ENCODE results near the gene OR2J3.
"Not testable (repeated sequence)": the region's sequence is repeated elsewhere in the genome, so short reads cannot be mapped to it uniquely, and the experiment has no call there.

The OR2J3 gene

GRCh38 chr6:29099190-29099589 is 8.7 kb upstream of the OR2J3 start, which contains the start of gene OR2J1:
TSS of gene OR2J1 (plus strand) at chr6:29099490. CDS start at chr6:29100943, 1,453 bp downstream.
- H3K9ac ChIP-seq (ENCODE audit: insufficient read length), result no peak within 1 kb of the TSS
- no peak for DNase-seq (ENCODE audit: low read depth, low spot score)
- no peak for TF ChIP-seq FOXP2 (optimal IDR thresholded peaks at IDR 0.05; ENCODE audit: control extremely low read depth, extremely low read length, insufficient read depth)
- TF ChIP-seq EZH2 (IDR thresholded peaks at IDR 0.05), result no peak
- TF ChIP-seq POLR2AphosphoS5 (IDR thresholded peaks at IDR 0.05; ENCODE audit: borderline replicate concordance, low read depth, low read length), result no peak
- no peak within 1 kb of the TSS for H3K27ac ChIP-seq
- no peaks in the 10 kb centered on the region for H3K36me3 ChIP-seq (ENCODE audit: insufficient read depth, low read length)
- no peaks in the 10 kb centered on the region for H3K9me3 ChIP-seq (ENCODE audit: low read depth, low read length)
- no peak within 1 kb of the TSS for H3K4me3 ChIP-seq

- no peak overlapping the region for H3K27ac ChIP-seq
- DNase-seq (ENCODE audit: low read depth, low spot score), result no peak
- TF ChIP-seq EZH2 (IDR thresholded peaks at IDR 0.05), result no peak
- TF ChIP-seq FOXP2 (optimal IDR thresholded peaks at IDR 0.05; ENCODE audit: control extremely low read depth, extremely low read length, insufficient read depth), result no peak
- TF ChIP-seq POLR2AphosphoS5 (IDR thresholded peaks at IDR 0.05; ENCODE audit: borderline replicate concordance, low read depth, low read length), result no peak
- no peak overlapping the region for H3K9ac ChIP-seq (ENCODE audit: insufficient read length)
- no peaks in the 10 kb centered on the region for H3K9me3 ChIP-seq (ENCODE audit: low read depth, low read length)
- H3K4me3 ChIP-seq, result no peak overlapping the region
- no peaks in the 10 kb centered on the region for H3K36me3 ChIP-seq (ENCODE audit: insufficient read depth, low read length)
These were observed 4.3 kb downstream of the OR2J3 start for GRCh38 chr6:29112135-29112534.

- not testable (repeated sequence) for H3K9ac ChIP-seq (ENCODE audit: insufficient read length); H3K36me3 ChIP-seq (ENCODE audit: insufficient read depth, low read length); H3K9me3 ChIP-seq (ENCODE audit: low read depth, low read length); DNase-seq (ENCODE audit: low read depth, low spot score); H3K4me3 ChIP-seq; H3K27ac ChIP-seq
These were observed 7.1 kb downstream of the OR2J3 start for GRCh38 chr6:29114964-29115363.

GRCh38 chr6:29129326-29130012 is 21.6 kb downstream of the OR2J3 start:
- Histone ChIP-seq H3K27ac (no peak overlapping the region), H3K9ac (ENCODE audit: insufficient read length) (no peak overlapping the region), H3K36me3 (ENCODE audit: insufficient read depth, low read length) (no peaks in the 10 kb centered on the region), H3K9me3 (ENCODE audit: low read depth, low read length) (no peaks in the 10 kb centered on the region), H3K4me3 (no peak overlapping the region)
- no peak for DNase-seq (ENCODE audit: low read depth, low spot score)
- no peak for TF ChIP-seq EZH2 (IDR thresholded peaks at IDR 0.05)
- TF ChIP-seq FOXP2 (optimal IDR thresholded peaks at IDR 0.05; ENCODE audit: control extremely low read depth, extremely low read length, insufficient read depth), result no peak
- TF ChIP-seq POLR2AphosphoS5 (IDR thresholded peaks at IDR 0.05; ENCODE audit: borderline replicate concordance, low read depth, low read length), result no peak

GRCh38 chr6:29130644-29131043 is 22.8 kb downstream of the OR2J3 start:
- DNase-seq (ENCODE audit: low read depth, low spot score), result no peak
- H3K9ac ChIP-seq (ENCODE audit: insufficient read length), result no peak overlapping the region
- H3K27ac ChIP-seq, result no peak overlapping the region
- no peaks in the 10 kb centered on the region for H3K9me3 ChIP-seq (ENCODE audit: low read depth, low read length)
- H3K36me3 ChIP-seq (ENCODE audit: insufficient read depth, low read length), result no peaks in the 10 kb centered on the region
- TF ChIP-seq EZH2 (IDR thresholded peaks at IDR 0.05) (no peak), POLR2AphosphoS5 (IDR thresholded peaks at IDR 0.05; ENCODE audit: borderline replicate concordance, low read depth, low read length) (no peak), FOXP2 (optimal IDR thresholded peaks at IDR 0.05; ENCODE audit: control extremely low read depth, extremely low read length, insufficient read depth) (no peak)
- no peak overlapping the region for H3K4me3 ChIP-seq

GRCh38 chr6:29131691-29132090 is 23.8 kb downstream of the OR2J3 start:
- H3K27ac ChIP-seq, result no peak overlapping the region
- H3K4me3 ChIP-seq, result no peak overlapping the region
- no peak overlapping the region for H3K9ac ChIP-seq (ENCODE audit: insufficient read length)
- TF ChIP-seq POLR2AphosphoS5 (IDR thresholded peaks at IDR 0.05; ENCODE audit: borderline replicate concordance, low read depth, low read length) (no peak), FOXP2 (optimal IDR thresholded peaks at IDR 0.05; ENCODE audit: control extremely low read depth, extremely low read length, insufficient read depth) (no peak), EZH2 (IDR thresholded peaks at IDR 0.05) (no peak)
- DNase-seq (ENCODE audit: low read depth, low spot score), result no peak
- no peaks in the 10 kb centered on the region for H3K9me3 ChIP-seq (ENCODE audit: low read depth, low read length)
- H3K36me3 ChIP-seq (ENCODE audit: insufficient read depth, low read length), result no peaks in the 10 kb centered on the region

- TF ChIP-seq EZH2 (IDR thresholded peaks at IDR 0.05) (no peak), POLR2AphosphoS5 (IDR thresholded peaks at IDR 0.05; ENCODE audit: borderline replicate concordance, low read depth, low read length) (no peak), FOXP2 (optimal IDR thresholded peaks at IDR 0.05; ENCODE audit: control extremely low read depth, extremely low read length, insufficient read depth) (no peak)
- DNase-seq (ENCODE audit: low read depth, low spot score), result no peak
- Histone ChIP-seq H3K4me3 (no peak overlapping the region), H3K9ac (ENCODE audit: insufficient read length) (no peak overlapping the region), H3K9me3 (ENCODE audit: low read depth, low read length) (no peaks in the 10 kb centered on the region), H3K27ac (no peak overlapping the region), H3K36me3 (ENCODE audit: insufficient read depth, low read length) (no peaks in the 10 kb centered on the region)
These were observed 29.9 kb downstream of the OR2J3 start for GRCh38 chr6:29137724-29138123.

- DNase-seq (ENCODE audit: low read depth, low spot score), result no peak
- no peaks in the 10 kb centered on the region for H3K36me3 ChIP-seq (ENCODE audit: insufficient read depth, low read length)
- TF ChIP-seq EZH2 (IDR thresholded peaks at IDR 0.05) (no peak), FOXP2 (optimal IDR thresholded peaks at IDR 0.05; ENCODE audit: control extremely low read depth, extremely low read length, insufficient read depth) (no peak), POLR2AphosphoS5 (IDR thresholded peaks at IDR 0.05; ENCODE audit: borderline replicate concordance, low read depth, low read length) (no peak)
- no peak overlapping the region for H3K27ac ChIP-seq
- H3K9ac ChIP-seq (ENCODE audit: insufficient read length), result no peak overlapping the region
- H3K9me3 ChIP-seq (ENCODE audit: low read depth, low read length), result no peaks in the 10 kb centered on the region
- H3K4me3 ChIP-seq, result no peak overlapping the region
These were observed 33.7 kb downstream of the OR2J3 start for GRCh38 chr6:29141606-29142005.

GRCh38 chr6:29142309-29142708 is 34.5 kb downstream of the OR2J3 start:
- no peak for TF ChIP-seq FOXP2 (optimal IDR thresholded peaks at IDR 0.05; ENCODE audit: control extremely low read depth, extremely low read length, insufficient read depth)
- TF ChIP-seq EZH2 (IDR thresholded peaks at IDR 0.05), result no peak
- TF ChIP-seq POLR2AphosphoS5 (IDR thresholded peaks at IDR 0.05; ENCODE audit: borderline replicate concordance, low read depth, low read length), result no peak
- no peak overlapping the region for H3K9ac ChIP-seq (ENCODE audit: insufficient read length)
- H3K9me3 ChIP-seq (ENCODE audit: low read depth, low read length), result no peaks in the 10 kb centered on the region
- DNase-seq (ENCODE audit: low read depth, low spot score), result no peak
- H3K27ac ChIP-seq, result no peak overlapping the region
- no peaks in the 10 kb centered on the region for H3K36me3 ChIP-seq (ENCODE audit: insufficient read depth, low read length)
- no peak overlapping the region for H3K4me3 ChIP-seq
